GM19468 (cell line): ENCODE measurements around the gene R3HDM2.

Source experiments
- ATAC-seq: cut with Tn5 transposase; IDR thresholded peaks from one replicate; pipeline ENCODE4 v1.9.1; 2021; ENCODE audit warnings: mild to moderate bottlenecking, moderate library complexity, moderate number of reproducible peaks; ENCODE audit not compliant: unreplicated experiment; ENCODE audit errors: extremely low read depth

R3HDM2 gene

DNA sequence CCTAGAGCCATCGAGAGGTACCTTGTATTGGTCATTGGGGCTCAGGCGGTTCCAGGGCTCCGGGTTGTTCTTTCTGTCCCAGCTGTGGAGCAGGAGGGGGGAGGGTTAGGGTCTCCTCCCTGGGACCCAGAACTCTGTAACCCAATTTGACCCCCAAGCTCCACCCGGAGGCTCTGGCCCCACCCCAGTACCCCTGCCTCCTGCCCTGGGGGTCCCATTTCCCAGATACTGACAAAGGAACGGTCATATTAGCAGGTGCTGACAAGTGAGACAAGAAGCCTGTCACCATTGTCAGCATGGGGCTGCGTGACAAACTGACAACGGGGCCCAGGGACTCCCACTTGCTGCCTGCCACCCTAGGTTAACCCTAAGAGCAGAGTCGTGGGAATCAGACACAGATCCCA lies 195.1 kb downstream of the R3HDM2 start:
- no peak for ATAC-seq

DNA sequence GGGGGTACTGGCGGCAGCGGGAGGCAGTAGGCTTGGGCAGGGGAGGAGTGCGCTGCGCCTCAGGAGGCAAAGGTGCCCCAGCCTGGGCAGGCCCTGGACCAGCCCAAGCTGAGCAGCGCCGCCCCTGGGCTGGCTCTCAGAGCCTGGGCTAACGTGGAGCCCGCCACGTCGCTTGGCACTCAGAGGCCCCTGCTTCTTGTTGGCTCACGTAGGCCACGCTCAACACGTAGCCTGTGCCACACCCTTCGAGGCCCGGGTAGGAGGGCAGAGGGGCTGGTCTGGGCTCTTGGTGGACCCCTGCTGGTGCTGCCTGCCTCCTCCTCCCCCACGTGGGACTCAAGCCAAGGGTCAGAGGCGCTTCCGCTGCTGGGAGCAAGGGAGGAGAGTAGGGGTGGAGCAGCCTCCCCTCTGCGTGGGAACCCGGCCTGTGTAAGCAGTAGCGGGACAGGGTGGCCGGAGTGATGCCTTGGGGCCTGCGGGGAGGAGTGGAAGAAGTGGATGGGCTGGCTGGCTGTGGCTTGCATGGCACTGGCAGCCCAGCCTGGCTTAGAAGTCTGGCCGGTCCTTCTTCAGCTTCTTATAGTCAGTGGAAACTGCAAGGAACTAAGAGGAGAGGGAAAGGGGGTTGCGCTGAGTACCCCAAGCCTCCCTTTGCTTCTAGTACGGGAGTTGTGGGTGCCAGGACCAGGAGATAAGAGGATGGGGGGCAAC lies 195.7 kb downstream of the R3HDM2 start:
- ATAC-seq = no peak

DNA sequence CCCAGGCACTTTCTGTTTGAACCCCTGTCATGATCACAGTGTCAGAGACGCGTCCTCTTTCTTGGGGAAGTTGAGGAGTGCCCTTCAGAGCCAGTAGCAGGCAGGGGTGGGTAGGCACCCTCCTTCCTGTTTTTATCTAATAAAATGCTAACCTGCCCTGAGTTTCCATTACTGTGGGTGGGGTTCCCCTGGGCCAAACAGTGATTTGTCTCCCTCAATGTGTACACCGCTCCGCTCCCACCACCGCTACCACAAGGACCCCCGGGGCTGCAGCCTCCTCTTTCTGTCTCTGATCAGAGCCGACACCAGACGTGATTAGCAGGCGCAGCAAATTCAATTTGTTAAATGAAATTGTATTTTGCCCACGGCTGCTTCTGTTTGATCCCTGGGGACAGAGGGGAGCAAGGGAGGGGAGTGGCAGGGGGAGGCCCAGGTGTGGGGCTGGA lies 196.2 kb downstream of the R3HDM2 start:
- ATAC-seq = no peak

DNA sequence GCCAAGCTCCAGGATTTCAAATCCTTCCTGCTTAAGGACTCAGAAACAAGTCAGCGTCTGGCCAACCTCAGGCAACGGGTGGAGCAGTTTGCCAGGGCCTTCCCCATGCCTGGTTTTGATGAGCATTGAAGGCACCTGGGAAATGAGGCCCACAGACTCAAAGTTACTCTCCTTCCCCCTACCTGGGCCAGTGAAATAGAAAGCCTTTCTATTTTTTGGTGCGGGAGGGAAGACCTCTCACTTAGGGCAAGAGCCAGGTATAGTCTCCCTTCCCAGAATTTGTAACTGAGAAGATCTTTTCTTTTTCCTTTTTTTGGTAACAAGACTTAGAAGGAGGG lies 196.6 kb downstream of the R3HDM2 start:
- no peak for ATAC-seq

DNA sequence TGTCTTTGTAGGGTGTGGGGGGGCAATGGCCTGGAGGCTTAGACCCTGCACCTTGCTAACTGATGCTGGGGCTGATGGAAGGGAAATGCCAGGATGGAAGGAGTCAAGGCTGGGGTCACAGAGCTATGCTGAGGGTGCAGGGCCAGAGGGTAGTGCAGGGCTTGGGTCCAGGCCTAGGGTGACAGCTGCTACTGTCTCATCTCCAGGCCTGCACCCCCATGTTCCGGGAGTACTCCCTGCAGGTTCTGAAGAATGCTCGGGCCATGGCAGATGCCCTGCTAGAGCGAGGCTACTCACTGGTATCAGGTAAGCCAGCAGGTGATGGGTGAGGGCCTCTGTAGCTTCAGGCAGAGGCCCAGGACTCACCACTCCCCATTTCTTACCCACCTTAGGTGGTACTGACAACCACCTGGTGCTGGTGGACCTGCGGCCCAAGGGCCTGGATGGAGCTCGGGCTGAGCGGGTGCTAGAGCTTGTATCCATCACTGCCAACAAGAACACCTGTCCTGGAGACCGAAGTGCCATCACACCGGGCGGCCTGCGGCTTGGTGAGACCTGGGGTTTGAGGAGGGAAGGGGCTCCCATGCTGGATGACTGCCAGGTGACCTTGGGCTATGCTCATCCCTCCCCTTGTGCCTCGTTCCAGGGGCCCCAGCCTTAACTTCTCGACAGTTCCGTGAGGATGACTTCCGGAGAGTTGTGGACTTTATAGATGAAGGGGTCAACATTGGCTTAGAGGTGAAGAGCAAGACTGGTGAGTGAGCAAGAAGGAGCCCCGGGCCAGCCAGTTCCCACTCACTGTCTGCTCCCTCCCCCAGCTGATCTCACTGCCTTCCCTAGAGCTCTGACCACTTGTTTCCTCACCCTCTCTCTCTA lies 197.2 kb downstream of the R3HDM2 start:
- ATAC-seq = no peak

DNA sequence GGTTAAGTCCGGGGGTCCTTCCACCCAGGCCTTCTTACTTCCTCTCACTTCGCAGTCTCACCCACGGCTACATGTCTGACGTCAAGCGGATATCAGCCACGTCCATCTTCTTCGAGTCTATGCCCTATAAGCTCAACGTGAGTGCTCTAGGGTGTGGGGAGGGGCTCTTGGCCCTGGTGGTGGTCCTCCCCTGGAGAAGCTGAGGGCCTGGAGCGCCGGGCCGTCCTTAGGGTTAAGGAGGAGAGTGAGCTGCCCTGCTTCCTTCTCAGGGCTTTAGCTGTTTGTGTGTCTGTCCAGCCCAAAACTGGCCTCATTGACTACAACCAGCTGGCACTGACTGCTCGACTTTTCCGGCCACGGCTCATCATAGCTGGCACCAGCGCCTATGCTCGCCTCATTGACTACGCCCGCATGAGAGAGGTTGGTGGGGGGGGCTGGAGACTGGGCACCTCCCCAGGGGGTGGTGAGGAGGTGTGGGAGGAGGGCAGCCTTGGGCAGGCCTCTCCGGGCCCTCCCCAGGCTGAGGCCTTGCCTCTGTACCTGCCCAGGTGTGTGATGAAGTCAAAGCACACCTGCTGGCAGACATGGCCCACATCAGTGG lies 198.6 kb downstream of the R3HDM2 start:
- no peak for ATAC-seq

DNA sequence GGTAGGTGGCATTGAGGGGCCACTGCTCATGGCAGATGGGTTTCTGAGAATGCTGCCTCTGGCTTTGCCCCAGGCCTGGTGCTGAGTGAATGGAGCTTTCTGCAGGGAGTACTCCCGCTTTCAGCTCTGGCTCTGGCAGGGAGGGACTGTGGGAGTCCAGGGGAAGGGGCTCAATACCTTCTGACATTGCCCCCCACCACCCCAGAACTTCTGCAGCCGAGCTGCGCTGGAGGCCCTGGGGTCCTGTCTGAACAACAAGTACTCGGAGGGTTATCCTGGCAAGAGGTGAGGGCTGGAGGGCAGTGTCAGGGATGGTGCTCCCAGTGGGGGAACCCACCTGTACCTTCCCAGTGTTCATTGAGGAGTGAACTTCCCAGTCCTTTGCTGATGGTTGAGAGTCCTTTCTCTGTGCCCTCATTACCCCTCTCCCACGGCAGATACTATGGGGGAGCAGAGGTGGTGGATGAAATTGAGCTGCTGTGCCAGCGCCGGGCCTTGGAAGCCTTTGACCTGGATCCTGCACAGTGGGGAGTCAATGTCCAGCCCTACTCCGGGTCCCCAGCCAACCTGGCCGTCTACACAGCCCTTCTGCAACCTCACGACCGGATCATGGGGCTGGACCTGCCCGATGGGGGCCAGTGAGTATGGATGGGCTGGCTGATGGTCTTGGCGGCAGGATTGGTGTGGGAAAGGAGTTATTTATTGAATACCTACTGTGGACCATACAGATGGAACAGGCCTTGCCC lies 199.4 kb downstream of the R3HDM2 start:
- no peak for ATAC-seq

DNA sequence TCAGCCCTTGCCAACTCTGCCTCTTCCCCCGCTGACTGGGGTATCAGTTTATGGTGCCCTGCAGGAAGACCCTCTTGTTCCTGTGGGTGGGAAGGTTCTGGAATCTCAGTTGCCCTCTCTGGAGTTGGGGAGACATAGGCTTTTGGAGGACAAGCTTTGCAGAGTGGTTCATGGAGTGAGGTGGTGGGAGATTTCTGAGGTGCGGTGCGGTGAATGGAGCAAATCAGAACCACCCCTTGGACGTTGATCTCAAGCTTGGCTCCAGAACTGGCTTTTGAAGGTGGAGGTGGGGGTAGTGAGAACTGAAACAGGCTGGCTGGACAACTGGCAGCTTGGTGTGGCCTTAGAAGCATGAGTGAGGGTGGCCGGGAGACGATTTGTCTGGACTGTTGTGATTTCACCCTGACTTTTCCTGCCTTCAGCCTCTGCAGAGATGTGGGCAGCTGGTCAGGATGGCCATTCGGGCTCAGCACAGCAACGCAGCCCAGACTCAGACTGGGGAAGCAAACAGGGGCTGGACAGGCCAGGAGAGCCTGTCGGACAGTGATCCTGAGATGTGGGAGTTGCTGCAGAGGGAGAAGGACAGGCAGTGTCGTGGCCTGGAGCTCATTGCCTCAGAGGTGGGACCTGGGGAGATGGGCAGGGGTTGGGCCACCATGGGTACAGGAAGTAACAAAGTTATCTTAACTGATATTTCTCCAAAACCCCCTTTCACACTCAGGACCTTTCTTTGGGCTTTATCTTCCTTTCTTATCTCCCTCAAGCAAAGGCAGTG lies 200.3 kb downstream of the R3HDM2 start:
- no peak for ATAC-seq

DNA sequence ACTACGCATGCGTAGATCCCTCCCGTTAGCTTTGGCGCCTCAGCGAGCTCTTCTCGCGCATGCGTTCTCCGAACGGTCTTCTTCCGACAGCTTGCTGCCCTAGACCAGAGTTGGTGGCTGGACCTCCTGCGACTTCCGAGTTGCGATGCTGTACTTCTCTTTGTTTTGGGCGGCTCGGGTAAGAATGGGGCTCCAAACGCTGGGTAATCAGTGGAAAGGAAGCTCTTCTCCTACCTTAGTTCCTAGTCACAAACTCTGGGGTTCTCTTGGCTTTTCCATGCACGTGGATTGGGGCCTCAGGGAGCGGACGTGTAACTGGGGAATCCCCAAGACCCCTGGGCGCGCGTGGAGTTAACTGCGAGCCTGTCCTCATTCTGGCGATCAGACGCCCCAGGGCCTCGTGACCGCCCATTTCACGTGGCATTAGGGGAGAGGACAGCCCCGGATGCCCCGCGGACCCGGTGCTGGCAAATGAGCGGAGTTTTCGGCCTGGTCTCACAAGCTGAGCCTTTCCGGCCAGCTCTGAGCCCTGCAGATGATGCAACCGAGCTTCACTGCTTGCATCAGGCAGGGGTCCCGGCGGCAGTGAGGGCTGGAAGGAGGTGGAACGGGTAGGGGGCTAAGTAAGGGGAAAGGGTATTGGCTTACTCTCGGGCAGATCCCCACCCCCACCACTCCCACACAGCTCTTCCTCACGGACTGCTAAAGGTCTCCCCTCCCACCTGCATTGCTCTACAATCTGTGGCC lies 201.0 kb downstream of the R3HDM2 start, which contains the start of gene SHMT2:
TSS of gene SHMT2 (plus strand) at position 78 of the 747 bp plus-strand sequence. CDS start at position 146, 68 bp downstream.
- peak; percentile 39 for ATAC-seq

DNA sequence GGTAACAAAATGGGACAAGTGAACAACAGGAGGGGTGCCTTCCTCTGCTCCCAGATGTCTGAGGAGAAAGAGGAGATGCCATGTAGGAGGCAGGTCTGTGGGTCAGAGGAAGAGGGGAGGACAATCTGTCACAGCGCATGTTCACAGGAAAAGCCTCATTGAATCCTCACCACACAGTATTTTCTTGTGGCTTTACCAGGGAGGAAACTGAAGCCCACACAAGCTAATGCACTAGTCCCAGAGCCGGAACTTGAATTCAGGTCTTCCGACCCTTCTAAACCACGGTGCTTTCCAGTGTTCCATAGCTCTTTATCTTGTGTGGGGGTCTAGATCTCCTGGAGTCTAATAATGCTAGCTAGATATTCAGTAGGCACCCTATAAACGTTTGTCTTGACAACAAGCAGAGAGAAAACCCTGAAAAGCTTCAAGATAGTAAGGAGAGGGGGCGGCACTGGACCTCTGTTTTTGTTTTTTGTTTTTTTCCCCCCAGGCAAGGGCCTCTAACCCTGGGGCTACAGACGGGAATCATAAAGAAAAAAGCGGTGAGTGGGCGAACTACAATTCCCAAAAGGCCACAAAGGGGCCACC lies 201.7 kb downstream of the R3HDM2 start:
- no peak for ATAC-seq

DNA sequence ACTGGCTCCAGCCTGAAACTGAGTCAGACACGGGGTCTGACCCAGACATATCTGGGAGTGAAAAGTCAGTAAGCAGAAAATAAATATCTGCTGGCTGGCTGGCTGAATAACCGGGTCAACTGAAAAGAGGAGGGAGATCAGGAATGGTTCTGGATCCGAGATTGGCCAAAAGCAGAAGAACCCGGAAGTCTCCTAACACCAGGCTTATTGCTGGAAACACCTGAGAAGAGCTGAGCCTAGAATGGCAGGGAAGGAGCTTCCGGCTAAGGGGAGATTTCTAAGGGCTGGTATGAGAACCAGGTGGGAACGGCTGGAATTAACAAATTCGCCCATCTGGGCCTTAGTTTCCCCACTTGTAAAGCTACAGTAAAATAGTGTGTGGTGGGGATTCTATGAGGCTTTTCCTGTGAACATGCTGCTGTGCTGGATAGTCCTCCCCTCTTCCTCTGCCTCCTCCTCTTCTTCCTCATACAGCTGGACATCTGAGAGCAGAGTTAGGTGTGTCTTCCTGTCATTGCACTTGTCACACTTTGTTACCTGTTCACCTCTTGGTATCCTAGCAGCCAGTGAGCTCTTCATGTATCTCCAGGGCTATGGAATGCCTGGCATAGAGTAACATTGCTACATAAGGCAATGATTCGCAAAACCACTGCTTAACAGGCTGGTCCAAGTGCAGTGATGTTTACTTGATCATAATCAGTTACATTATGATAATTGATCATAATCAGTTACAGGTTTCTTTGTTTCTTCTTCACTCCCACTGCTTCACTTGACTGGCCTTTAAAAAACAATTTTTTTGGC lies 203.3 kb downstream of the R3HDM2 start:
- ATAC-seq = no peak

DNA sequence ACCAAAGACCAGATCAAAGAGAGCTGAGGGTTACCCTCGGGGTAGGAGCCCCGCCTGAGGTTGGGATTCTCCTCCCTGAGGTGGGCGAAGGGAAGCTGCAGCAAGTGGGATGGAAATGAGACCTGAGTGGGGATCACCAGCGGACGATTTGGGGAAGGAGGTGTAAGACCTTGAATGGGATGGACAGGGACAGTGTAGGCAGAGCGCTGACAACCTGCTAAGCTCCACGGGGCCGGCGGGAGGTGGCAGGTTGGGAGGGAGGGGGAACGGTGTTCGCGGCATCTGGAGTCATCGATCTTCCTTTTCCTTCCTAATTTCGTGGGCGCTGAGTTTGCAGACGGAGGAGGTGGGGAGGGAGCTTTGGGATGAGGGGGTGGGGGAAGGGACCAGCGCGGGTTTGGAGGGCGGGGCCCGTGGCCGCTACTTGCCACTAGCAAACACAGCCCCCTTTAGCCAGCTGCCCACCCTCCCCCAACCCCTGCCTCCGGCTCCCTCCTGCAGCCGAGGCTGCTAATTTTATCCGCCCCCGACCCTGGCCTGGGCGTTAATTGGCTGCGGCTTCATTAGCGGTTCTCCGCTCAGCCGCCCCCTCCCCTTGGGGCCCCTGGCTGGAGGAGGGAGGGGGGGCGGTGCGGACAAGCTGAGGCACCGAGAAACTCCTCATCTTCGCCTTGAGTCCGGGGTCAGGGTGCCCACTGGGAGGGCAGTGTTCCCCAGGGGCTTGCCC lies 204.1 kb downstream of the R3HDM2 start:
- ATAC-seq = no peak

DNA sequence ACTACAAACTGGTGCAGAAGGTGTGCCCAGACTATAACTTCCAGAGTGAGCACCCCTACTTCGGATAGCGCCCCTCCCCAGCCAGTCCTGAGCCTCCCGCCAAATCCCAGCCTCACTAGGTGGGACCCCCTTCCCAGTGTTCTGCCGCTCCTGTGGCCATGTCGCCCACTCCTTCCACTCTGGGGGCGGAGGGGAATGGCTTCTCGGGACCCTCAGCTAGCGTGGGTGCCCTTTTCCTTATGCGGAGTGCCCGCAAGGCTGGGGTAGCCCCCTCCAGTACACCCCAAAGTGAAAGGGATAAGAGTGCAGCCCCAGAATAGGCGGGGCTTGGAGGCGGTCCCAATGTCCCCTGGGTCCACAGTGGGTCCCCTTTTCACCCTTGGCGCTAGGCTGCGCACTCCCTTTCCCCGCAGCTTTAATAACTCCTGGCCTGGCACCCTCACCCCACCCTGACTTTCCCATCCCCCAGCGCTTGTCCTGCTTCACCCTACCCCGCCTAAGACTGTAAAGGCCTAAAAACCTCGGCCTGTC lies 205.1 kb downstream of the R3HDM2 start:
- no peak for ATAC-seq

DNA sequence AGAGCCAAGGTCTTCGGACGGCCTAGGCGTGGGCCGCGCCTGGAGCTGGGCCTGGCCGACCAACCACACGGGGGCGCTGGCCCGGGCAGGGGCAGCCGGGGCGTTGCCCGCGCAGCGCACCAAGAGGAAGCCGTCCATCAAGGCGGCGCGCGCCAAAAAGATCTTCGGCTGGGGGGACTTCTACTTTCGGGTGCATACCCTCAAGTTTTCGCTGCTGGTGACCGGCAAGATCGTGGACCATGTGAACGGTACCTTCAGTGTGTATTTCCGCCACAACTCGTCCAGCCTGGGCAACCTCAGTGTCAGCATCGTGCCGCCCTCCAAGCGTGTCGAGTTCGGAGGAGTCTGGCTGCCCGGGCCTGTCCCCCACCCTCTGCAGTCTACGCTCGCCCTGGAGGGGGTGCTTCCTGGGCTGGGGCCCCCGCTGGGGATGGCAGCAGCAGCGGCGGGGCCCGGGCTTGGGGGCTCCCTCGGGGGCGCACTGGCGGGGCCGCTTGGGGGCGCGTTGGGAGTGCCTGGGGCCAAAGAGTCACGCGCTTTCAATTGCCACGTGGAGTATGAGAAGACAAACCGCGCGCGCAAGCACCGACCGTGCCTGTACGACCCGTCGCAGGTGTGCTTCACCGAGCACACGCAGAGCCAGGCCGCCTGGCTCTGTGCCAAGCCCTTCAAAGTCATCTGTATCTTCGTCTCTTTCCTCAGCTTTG lies 205.7 kb downstream of the R3HDM2 start:
- peak; percentile 56 for ATAC-seq

DNA sequence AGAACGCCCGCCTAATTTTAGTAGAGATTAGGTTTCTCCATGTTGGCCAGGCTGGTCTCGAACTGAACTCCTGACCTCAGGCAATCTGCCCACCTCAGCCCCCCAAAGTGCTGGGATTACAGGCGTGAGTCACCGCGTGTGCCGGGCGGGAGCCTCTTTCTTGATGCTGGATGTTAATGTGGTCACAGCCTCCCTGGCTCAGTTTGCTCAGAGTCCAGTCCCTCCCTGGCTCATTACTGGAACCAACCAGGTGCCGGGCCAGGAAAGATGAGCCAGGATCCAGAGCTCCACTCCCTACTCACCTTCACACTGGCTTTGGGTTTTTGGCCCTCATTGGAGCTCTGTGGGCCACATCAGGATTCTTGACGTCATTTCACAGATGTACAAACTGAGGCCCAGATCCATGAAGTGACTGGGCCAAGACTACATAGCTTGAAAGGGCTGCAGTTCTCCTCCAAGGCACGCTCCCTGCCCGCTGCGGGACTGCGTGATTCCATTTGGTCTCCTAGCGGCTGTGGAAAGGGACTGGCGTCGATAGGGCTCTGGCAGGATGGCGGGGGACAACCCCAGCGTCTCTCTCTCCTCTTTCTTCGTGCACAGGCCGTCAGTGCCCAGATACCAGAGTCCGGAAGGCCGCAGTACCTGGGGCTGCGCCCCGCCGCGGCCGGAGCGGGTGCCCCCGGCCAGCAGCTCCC lies 206.4 kb downstream of the R3HDM2 start:
- ATAC-seq = no peak
